SK-N-SH treated with all-trans-retinoic acid at 6 μM for 48 hours (cell line): ENCODE data around the gene KRTAP5-6.

Source experiments
- ATAC-seq: fragments of 200-7000 bp; cut with Tn5 transposase; 3 replicates; pipeline ENCODE4 v1.9.1; 2020; ENCODE audit warnings: mild to moderate bottlenecking, moderate library complexity
- BACH2 ChIP-seq: fragments of 250-450 bp; sonication (Bioruptor Pico); IDR thresholded peaks from 2 replicates; pipeline ENCODE4 v1.9.0; 2021; ENCODE audit warnings: mild to moderate bottlenecking, borderline replicate concordance
- ESRRG ChIP-seq: fragments of 250-450 bp; sonication (Bioruptor Pico); IDR thresholded peaks from 2 replicates; pipeline ENCODE4 v1.6.1; 2021; ENCODE audit warnings: mild to moderate bottlenecking
- ISL1 ChIP-seq: fragments of 250-450 bp; sonication (Bioruptor Pico); IDR thresholded peaks from 2 replicates; pipeline ENCODE4 v2.1.2; 2022; ENCODE audit warnings: mild to moderate bottlenecking, moderate library complexity
- OSR1 ChIP-seq: fragments of 250-450 bp; sonication (Bioruptor Pico); IDR thresholded peaks from 2 replicates; pipeline ENCODE4 v1.8.0; 2022; ENCODE audit warnings: moderate library complexity, mild to moderate bottlenecking, inconsistent platforms
- PPARA ChIP-seq: fragments of 250-450 bp; sonication (Bioruptor Pico); IDR thresholded peaks from 2 replicates; pipeline ENCODE4 v1.5.0; 2020; ENCODE audit warnings: mild to moderate bottlenecking, borderline replicate concordance
- RARB ChIP-seq: fragments of 250-450 bp; sonication (Bioruptor Pico); IDR thresholded peaks from 2 replicates; pipeline ENCODE4 v1.8.0; 2021; ENCODE audit warnings: mild to moderate bottlenecking, moderate library complexity
- SNAI2 ChIP-seq: fragments of 250-450 bp; sonication (Bioruptor Pico); IDR thresholded peaks from 2 replicates; pipeline ENCODE4 v1.5.0; 2020; ENCODE audit warnings: mild to moderate bottlenecking, moderate library complexity
- TCF4 ChIP-seq: fragments of 250-450 bp; sonication (Bioruptor Pico); IDR thresholded peaks from 2 replicates; pipeline ENCODE4 v1.8.0; 2021; ENCODE audit warnings: mild to moderate bottlenecking, moderate library complexity, borderline replicate concordance
- TOX ChIP-seq: fragments of 250-450 bp; sonication (Bioruptor Pico); IDR thresholded peaks from 2 replicates; pipeline ENCODE4 v1.8.0; 2021; ENCODE audit warnings: mild to moderate bottlenecking, moderate library complexity, borderline replicate concordance
- ZC3H10 ChIP-seq: fragments of 250-450 bp; sonication (Bioruptor Pico); IDR thresholded peaks from 2 replicates; pipeline ENCODE4 v1.5.1; 2021; ENCODE audit warnings: mild to moderate bottlenecking, moderate library complexity
- ZFP3 ChIP-seq: fragments of 250-450 bp; sonication (Bioruptor Pico); IDR thresholded peaks from 2 replicates; pipeline ENCODE4 v1.5.0; 2020; ENCODE audit warnings: mild to moderate bottlenecking, moderate library complexity
- ZNF565 ChIP-seq: fragments of 450-650 bp; formaldehyde crosslinking; conservative IDR thresholded peaks from 2 replicates; pipeline ENCODE4 v1.5.0; 2020; ENCODE audit warnings: low read depth, mild to moderate bottlenecking, moderate library complexity
- ZNF70 ChIP-seq: fragments of 450-650 bp; formaldehyde crosslinking; IDR thresholded peaks from 2 replicates; pipeline ENCODE4 v1.5.0; 2020; ENCODE audit warnings: mild to moderate bottlenecking, moderate library complexity
- TF ChIP-seq, protein P1 (sequence below): fragments of 250-450 bp; sonication (Bioruptor Pico); IDR thresholded peaks from 2 replicates; pipeline ENCODE4 v1.5.0; 2020; ENCODE audit warnings: mild to moderate bottlenecking, moderate library complexity
- TF ChIP-seq, protein P2 (sequence below): fragments of 250-450 bp; sonication (Bioruptor Pico); IDR thresholded peaks from 2 replicates; pipeline ENCODE4 v1.8.0; 2021; ENCODE audit warnings: low read depth, mild to moderate bottlenecking, moderate library complexity, borderline replicate concordance
- TF ChIP-seq, protein P3 (sequence below): fragments of 250-450 bp; sonication (Bioruptor Pico); IDR thresholded peaks from 2 replicates; pipeline ENCODE4 v1.8.0; 2020; ENCODE audit warnings: mild to moderate bottlenecking, moderate library complexity, borderline replicate concordance

The KRTAP5-6 gene

DNA sequence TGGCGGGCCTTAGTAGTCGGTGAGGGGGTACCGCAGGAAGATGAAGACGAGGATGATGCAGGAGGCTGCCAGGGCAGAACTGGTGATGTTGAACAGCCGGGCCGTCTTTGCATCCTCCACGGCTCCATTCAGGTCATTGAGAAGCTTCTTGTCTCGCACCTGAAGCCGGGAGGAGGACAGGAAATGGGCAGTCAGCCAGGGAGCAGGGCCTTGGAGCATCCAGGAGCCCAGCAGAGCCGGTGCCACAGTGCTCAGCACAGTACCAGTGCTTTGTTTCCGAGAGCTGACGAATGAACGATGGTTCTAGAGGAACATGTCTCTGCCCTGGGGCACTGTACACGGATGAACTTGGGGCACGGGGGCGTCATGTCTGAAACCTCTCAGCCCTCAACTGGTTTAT is 38.3 kb downstream of the KRTAP5-6 start:
- no peak for ATAC-seq
- no peak for TF ChIP-seq ZNF70 (CRISPR knock-in tag)
- TF ChIP-seq, protein P1, sequence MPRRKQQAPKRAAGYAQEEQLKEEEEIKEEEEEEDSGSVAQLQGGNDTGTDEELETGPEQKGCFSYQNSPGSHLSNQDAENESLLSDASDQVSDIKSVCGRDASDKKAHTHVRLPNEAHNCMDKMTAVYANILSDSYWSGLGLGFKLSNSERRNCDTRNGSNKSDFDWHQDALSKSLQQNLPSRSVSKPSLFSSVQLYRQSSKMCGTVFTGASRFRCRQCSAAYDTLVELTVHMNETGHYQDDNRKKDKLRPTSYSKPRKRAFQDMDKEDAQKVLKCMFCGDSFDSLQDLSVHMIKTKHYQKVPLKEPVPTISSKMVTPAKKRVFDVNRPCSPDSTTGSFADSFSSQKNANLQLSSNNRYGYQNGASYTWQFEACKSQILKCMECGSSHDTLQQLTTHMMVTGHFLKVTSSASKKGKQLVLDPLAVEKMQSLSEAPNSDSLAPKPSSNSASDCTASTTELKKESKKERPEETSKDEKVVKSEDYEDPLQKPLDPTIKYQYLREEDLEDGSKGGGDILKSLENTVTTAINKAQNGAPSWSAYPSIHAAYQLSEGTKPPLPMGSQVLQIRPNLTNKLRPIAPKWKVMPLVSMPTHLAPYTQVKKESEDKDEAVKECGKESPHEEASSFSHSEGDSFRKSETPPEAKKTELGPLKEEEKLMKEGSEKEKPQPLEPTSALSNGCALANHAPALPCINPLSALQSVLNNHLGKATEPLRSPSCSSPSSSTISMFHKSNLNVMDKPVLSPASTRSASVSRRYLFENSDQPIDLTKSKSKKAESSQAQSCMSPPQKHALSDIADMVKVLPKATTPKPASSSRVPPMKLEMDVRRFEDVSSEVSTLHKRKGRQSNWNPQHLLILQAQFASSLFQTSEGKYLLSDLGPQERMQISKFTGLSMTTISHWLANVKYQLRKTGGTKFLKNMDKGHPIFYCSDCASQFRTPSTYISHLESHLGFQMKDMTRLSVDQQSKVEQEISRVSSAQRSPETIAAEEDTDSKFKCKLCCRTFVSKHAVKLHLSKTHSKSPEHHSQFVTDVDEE (CRISPR knock-in tag) = no peak
- TF ChIP-seq, protein P2, sequence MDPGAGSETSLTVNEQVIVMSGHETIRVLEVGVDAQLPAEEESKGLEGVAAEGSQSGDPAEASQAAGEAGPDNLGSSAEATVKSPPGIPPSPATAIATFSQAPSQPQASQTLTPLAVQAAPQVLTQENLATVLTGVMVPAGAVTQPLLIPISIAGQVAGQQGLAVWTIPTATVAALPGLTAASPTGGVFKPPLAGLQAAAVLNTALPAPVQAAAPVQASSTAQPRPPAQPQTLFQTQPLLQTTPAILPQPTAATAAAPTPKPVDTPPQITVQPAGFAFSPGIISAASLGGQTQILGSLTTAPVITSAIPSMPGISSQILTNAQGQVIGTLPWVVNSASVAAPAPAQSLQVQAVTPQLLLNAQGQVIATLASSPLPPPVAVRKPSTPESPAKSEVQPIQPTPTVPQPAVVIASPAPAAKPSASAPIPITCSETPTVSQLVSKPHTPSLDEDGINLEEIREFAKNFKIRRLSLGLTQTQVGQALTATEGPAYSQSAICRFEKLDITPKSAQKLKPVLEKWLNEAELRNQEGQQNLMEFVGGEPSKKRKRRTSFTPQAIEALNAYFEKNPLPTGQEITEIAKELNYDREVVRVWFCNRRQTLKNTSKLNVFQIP (CRISPR knock-in tag) = no peak
- TF ChIP-seq ZC3H10 = no peak
- no peak for TF ChIP-seq SNAI2 (CRISPR knock-in tag)

DNA sequence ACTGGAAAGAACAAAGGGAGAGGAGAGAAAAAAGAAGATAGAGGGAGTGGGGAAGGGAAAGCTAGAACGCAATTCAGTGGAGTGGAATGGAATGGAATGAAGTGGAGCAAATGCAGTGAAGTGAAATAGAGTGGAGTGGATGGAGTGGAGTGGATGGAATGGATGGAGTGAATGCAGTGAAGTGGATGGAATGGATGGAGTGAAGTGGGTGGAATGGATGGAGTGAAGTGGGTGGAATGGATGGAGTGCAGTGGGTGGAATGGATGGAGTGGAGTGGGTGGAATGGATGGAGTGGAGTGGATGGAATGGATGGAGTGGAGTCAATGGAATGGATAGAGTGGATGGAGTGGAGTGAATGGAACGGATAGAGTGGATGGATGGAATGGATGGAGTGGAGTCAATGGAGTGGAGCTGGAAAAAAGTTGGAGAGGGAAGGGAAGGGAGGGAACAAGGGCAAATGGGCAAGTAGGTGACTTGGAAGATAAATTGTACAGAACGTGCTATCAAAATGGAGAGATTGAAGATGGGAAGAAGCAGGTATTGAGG is 39.5 kb downstream of the KRTAP5-6 start:
- ATAC-seq = no peak
- TF ChIP-seq TCF4 (no peak), OSR1 (CRISPR knock-in tag) (no peak)
- TF ChIP-seq, protein P3, sequence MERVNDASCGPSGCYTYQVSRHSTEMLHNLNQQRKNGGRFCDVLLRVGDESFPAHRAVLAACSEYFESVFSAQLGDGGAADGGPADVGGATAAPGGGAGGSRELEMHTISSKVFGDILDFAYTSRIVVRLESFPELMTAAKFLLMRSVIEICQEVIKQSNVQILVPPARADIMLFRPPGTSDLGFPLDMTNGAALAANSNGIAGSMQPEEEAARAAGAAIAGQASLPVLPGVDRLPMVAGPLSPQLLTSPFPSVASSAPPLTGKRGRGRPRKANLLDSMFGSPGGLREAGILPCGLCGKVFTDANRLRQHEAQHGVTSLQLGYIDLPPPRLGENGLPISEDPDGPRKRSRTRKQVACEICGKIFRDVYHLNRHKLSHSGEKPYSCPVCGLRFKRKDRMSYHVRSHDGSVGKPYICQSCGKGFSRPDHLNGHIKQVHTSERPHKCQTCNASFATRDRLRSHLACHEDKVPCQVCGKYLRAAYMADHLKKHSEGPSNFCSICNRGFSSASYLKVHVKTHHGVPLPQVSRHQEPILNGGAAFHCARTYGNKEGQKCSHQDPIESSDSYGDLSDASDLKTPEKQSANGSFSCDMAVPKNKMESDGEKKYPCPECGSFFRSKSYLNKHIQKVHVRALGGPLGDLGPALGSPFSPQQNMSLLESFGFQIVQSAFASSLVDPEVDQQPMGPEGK (CRISPR knock-in tag) = no peak

DNA sequence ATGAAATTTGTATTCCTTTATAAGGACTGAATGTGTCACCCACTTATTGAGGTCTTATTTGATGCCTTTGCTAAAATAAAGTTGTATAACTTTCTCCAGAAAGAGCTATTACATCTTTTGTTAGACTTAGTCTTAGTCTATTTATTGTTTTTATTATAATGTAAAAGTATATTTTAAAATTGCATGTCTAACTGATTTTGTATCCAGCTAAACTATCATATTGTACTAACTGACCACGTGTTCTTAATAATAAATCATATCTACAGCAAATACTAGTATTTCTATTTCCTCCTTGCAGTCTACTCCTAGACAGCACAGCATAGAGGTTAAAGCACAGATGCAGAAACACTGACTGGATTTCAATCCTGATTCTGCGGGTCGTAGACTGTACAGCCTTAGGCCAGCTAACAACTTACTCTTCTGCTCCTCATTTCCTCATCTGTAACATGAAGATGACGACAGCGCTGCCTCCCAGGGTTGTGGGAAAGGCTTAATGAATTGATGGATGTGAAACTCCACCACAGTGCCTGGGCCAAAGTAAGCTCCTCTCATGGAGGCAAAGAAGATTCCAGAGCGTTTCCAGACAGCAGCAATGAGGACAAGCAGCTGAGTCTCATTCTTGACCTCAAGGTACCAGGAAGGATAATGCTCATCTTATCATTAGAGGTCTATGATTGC is 40.2 kb downstream of the KRTAP5-6 start:
- TF ChIP-seq, protein P2 (CRISPR knock-in tag) = no peak
- no peak for TF ChIP-seq ZNF70 (CRISPR knock-in tag)
- TF ChIP-seq ESRRG (CRISPR knock-in tag) = no peak
- no peak for TF ChIP-seq TCF4
- TF ChIP-seq BACH2 (CRISPR knock-in tag) = no peak
- no peak for TF ChIP-seq RARB
- TF ChIP-seq PPARA (CRISPR knock-in tag) = no peak
- TF ChIP-seq ISL1 (CRISPR knock-in tag) = no peak
- TF ChIP-seq, protein P1 (CRISPR knock-in tag) = no peak
- no peak for ATAC-seq

DNA sequence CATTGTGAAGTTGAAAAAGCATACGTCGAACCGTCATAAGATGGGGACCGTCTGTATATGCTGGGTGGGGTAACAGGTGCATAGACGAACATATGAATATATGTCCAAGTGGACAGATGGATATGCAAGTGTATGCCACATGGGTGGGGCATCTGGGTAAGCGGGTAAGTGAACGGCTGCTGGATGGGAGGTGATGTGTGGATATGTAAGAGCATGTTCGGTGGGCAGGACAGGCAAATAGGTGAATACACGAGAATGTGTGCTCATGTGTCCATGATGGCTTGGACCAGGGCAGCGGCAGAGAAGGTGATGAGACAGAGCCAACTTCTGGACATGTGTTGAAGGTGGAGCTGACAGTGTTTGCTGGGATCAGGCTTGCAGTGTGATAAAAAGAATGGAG is 41.4 kb downstream of the KRTAP5-6 start:
- TF ChIP-seq OSR1 (CRISPR knock-in tag) (no peak), ZFP3 (CRISPR knock-in tag) (no peak), ZNF565 (CRISPR knock-in tag) (no peak), TOX (CRISPR knock-in tag) (no peak), ZC3H10 (no peak), PPARA (CRISPR knock-in tag) (no peak), BACH2 (CRISPR knock-in tag) (no peak)
- ATAC-seq = no peak
